DOHH2 (cell line): ENCODE data around the gene GPC1.

Source experiments
- H3F3A ChIP-seq: fragments of 200-600 bp; sonication (generic), shearing (Covaris generic); 2 replicates; pipeline ENCODE4 v1.6.0; 2016; ENCODE audit warnings: antibody characterized with exemption, mild to moderate bottlenecking; ENCODE audit not compliant: control insufficient read depth, insufficient read depth
- H3K27ac ChIP-seq: fragments of 200-600 bp; sonication (generic); 2 replicates; pipeline ENCODE4 v1.5.1; 2014; ENCODE audit warnings: low read depth, mild to moderate bottlenecking, low read length, moderate library complexity
- H3K27me3 ChIP-seq: fragments of 200-600 bp; sonication (generic); 2 replicates; pipeline ENCODE4 v1.6.1; 2014; ENCODE audit warnings: mild to moderate bottlenecking, low read length, mixed read lengths; ENCODE audit not compliant: control insufficient read depth
- H3K36me3 ChIP-seq: fragments of 200-600 bp; sonication (generic); 2 replicates; pipeline ENCODE4 v1.6.1; 2014; ENCODE audit warnings: mild to moderate bottlenecking, low read length, moderate library complexity, mixed read lengths; ENCODE audit not compliant: control insufficient read depth
- H3K4me1 ChIP-seq: fragments of 200-600 bp; sonication (generic); 2 replicates; pipeline ENCODE4 v1.6.1; 2014; ENCODE audit warnings: mild to moderate bottlenecking, low read length, mixed read lengths; ENCODE audit not compliant: control insufficient read depth
- H3K4me2 ChIP-seq: fragments of 200-600 bp; sonication (generic); 2 replicates; pipeline ENCODE4 v1.6.0; 2014; ENCODE audit warnings: mild to moderate bottlenecking, low read length, moderate library complexity
- H3K4me3 ChIP-seq: fragments of 200-600 bp; sonication (generic); 2 replicates; pipeline ENCODE4 v1.5.1; 2014; ENCODE audit warnings: mild to moderate bottlenecking, low read length, mixed read lengths
- H3K79me2 ChIP-seq: fragments of 200-600 bp; sonication (generic); 2 replicates; pipeline ENCODE4 v1.6.1; 2014; ENCODE audit warnings: mild to moderate bottlenecking, low read length, mixed read lengths; ENCODE audit not compliant: control insufficient read depth
- H3K9me2 ChIP-seq: fragments of 200-600 bp; sonication (generic); replicated peaks from 2 replicates; pipeline ENCODE4 v1.6.1; 2014; ENCODE audit warnings: mild to moderate bottlenecking, low read length, mixed read lengths; ENCODE audit not compliant: control insufficient read depth
- H3K9me3 ChIP-seq: fragments of 200-600 bp; sonication (generic); 2 replicates; pipeline ENCODE4 v1.6.1; 2014; ENCODE audit warnings: antibody characterized with exemption, low read length, mixed read lengths; ENCODE audit not compliant: control insufficient read depth, insufficient read depth
- H4K20me1 ChIP-seq: fragments of 200-600 bp; sonication (generic); 2 replicates; pipeline ENCODE4 v1.6.0; 2014; ENCODE audit warnings: low read depth, mild to moderate bottlenecking, antibody characterized with exemption, low read length, moderate library complexity; ENCODE audit not compliant: control insufficient read depth, insufficient read depth
- CTCF ChIP-seq: fragments of 200-600 bp; sonication (generic); IDR thresholded peaks from one replicate; pipeline ENCODE4 v1.5.1; 2014; ENCODE audit warnings: antibody characterized with exemption, mild to moderate bottlenecking, low read depth, low read length; ENCODE audit not compliant: poor library complexity, severe bottlenecking
- EZH2phosphoT487 ChIP-seq: fragments of 200-600 bp; sonication (generic); IDR thresholded peaks from 2 replicates; pipeline ENCODE4 v1.6.1; 2017; ENCODE audit warnings: borderline replicate concordance, mild to moderate bottlenecking, antibody characterized with exemption, low read length, moderate library complexity, mixed read lengths

Gene GPC1

DNA sequence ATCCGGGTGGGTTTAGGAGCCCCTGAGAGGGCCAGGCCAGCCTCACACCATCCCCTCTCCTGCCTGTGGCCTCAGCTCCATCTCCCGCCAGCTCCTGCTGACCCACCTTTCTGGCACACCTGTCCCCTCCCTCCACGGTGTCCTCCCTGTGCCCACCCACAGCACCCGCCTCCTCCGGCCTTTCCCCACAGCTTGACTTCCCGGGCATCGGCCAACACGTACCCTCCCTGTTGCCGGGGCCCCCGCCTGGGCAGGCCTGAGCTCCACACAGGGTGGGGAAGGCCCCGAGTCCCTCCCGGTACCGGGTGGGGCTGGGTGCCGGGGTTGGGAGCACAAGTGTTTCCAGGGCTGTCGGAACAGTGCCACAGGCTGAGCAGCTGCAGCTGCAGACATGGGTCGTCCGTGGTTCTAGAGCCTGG is 6.5 kb downstream of the GPC1 start:
- Histone ChIP-seq H3K79me2 (no peaks in the 10 kb centered on the region), H3K4me2 (no peak overlapping the region), H3K36me3 (no peaks in the 10 kb centered on the region), H4K20me1 (no peaks in the 10 kb centered on the region), H3K4me3 (no peak overlapping the region), H3K9me2 (no peaks in the 10 kb centered on the region), H3K9me3 (no peaks in the 10 kb centered on the region), H3K27ac (no peak overlapping the region), H3F3A (no peaks in the 10 kb centered on the region), H3K4me1 (no peaks in the 10 kb centered on the region), H3K27me3 (peaks cover 11% of the 10 kb centered on the region; the same call in 1 of the 2 replicates)
- TF ChIP-seq EZH2phosphoT487 (no peak), CTCF (no peak)

- H3F3A ChIP-seq, result no peaks in the 10 kb centered on the region
- H3K79me2 ChIP-seq, result no peaks in the 10 kb centered on the region
- TF ChIP-seq CTCF (no peak), EZH2phosphoT487 (no peak)
- no peaks in the 10 kb centered on the region for H3K9me3 ChIP-seq
- no peak overlapping the region for H3K27ac ChIP-seq
- H3K27me3 ChIP-seq, result 0 out of 2 replicates have a peak, but pooled peaks cover under 1% of the 10 kb centered on the region
- no peaks in the 10 kb centered on the region for H3K4me1 ChIP-seq
- H3K36me3 ChIP-seq, result no peaks in the 10 kb centered on the region
- no peak overlapping the region for H3K4me2 ChIP-seq
- no peak overlapping the region for H3K4me3 ChIP-seq
- H3K9me2 ChIP-seq, result no peaks in the 10 kb centered on the region
- H4K20me1 ChIP-seq, result no peaks in the 10 kb centered on the region
Measured at GRCh38 chr2:240442891-240443715, 7.6 kb downstream of the GPC1 start.

DNA sequence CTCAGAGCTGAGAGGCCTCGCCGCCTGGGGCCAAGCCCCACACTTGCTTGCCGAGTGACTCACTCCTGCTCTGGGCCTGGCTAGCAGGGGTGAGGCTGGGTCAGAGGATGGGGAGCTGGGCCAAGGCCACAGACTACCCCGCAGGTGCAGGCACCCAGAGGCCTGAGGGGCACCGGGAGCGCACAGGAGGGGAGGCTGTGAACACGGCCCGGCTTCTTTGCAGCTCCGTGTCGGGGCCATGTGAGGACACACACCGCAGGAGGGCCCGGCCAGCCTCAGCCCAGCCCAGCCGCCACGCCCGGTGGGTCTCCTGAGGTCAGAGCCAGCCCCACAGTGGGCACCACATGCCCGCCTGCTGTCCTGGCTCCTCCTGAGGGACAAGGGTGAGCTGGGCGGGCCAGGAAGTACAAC is 8.4 kb downstream of the GPC1 start:
- no peaks in the 10 kb centered on the region for H3K9me3 ChIP-seq
- H3K4me3 ChIP-seq, result no peak overlapping the region
- no peaks in the 10 kb centered on the region for H3F3A ChIP-seq
- H3K79me2 ChIP-seq, result no peaks in the 10 kb centered on the region
- H3K27ac ChIP-seq, result no peak overlapping the region
- H3K27me3 ChIP-seq, result no peaks in the 10 kb centered on the region
- H4K20me1 ChIP-seq, result no peaks in the 10 kb centered on the region
- TF ChIP-seq EZH2phosphoT487 (no peak), CTCF (no peak)
- no peak overlapping the region for H3K4me2 ChIP-seq
- no peaks in the 10 kb centered on the region for H3K9me2 ChIP-seq
- no peaks in the 10 kb centered on the region for H3K4me1 ChIP-seq
- no peaks in the 10 kb centered on the region for H3K36me3 ChIP-seq
